Measurements from ENCODE around the gene RGS3. TPM values are rescaled to one million over a fixed set of nuclear protein-coding genes. Genes with fewer than 3 reads are reported as not detected.

Gene RGS3
- total and polyA plus RNA-seq, 2 of the 13 experiments (the other 11 are each of a cell fraction or from before 2014, with no cell fraction given), result 17.1 to 28.8 TPM

DNA sequence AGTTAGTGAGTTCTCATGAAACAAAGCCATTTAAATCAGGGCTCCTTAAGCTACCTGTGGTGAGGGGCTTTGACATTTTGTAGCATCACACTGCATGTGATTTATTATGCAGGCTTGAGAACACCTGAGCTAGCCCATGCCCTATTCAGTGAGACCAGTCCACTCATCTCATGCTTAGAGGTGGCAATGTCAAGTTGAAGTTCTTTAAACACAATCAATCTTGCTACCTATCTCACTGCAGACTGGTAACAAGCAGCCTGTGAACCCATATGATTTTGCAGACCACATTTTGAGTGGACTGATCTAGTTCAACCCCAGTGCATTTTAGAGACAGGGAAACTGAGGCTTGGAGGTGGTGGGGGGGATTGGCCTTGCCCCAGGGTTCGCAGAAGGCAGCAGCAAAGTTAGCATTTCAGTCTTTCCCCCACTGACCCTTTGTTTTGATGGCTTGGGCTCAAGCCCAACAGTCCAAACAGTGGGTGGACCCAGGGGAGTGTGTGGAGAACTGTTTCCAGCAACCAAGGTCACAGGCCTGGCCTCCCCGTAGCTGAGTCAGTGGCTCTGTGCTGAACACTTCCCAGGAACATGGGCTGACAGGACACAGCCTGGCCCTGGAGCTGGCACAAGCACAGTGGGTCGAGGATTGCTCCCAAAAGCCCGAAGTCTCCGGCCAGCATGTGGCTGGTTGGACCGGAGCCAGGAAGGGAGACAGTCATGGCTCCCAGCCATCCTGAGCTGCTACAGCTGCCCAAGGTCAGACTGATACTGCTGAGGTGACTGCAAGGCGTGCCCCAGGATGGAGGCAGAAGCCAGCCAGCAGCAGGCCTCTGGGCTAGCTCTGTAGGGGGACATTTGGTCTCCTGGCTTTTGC lies 95.3 kb downstream of the RGS3 start (continued):
- no peak for TF ChIP-seq ZNF766 (CRISPR knock-in tag; IDR thresholded peaks at IDR 0.05; ENCODE audit: borderline replicate concordance)
- TF ChIP-seq SP1 (IDR thresholded peaks at IDR 0.05), result no peak
- TF ChIP-seq SP1 (CRISPR knock-in tag; IDR thresholded peaks at IDR 0.05), result 0 out of 2 replicates have a peak, but pooled peaks have one; percentile 33
- no peak for TF ChIP-seq ZNF30 (CRISPR knock-in tag; IDR thresholded peaks at IDR 0.05)
- TF ChIP-seq ZBTB38 (CRISPR knock-in tag; IDR thresholded peaks at IDR 0.05), result peak; percentile 25; the same call in 1 of the 2 replicates
- TF ChIP-seq SNAPC2 (CRISPR knock-in tag; IDR thresholded peaks at IDR 0.05), result 0 out of 2 replicates have a peak, but pooled peaks have one; percentile 41
- TF ChIP-seq ZNF235 (CRISPR knock-in tag; IDR thresholded peaks at IDR 0.05; ENCODE audit: borderline replicate concordance), result no peak
- TF ChIP-seq ZBTB7A (CRISPR knock-in tag; IDR thresholded peaks at IDR 0.05), result peak; percentile 59; the same call in 1 of the 2 replicates
- peak; percentile 51; the same call in 1 of the 2 replicates for TF ChIP-seq KDM5B (CRISPR knock-in tag; IDR thresholded peaks at IDR 0.05; ENCODE audit: borderline replicate concordance)
- no peak for TF ChIP-seq ZNF562 (CRISPR knock-in tag; IDR thresholded peaks at IDR 0.05; ENCODE audit: borderline replicate concordance)
- TF ChIP-seq ZBTB42 (CRISPR knock-in tag; IDR thresholded peaks at IDR 0.05), result no peak
- no peak for TF ChIP-seq BRCA1 (CRISPR knock-in tag; IDR thresholded peaks at IDR 0.05)
- no peak for TF ChIP-seq ADNP (CRISPR knock-in tag; IDR thresholded peaks at IDR 0.05)
- no peak for TF ChIP-seq ZNF382 (CRISPR knock-in tag; IDR thresholded peaks at IDR 0.05; ENCODE audit: borderline replicate concordance)
- TF ChIP-seq, protein P1, sequence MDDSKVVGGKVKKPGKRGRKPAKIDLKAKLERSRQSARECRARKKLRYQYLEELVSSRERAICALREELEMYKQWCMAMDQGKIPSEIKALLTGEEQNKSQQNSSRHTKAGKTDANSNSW (CRISPR knock-in tag; IDR thresholded peaks at IDR 0.05; ENCODE audit: borderline replicate concordance), result no peak
- peak; percentile 84; the same call in 1 of the 2 replicates for TF ChIP-seq ZNF572 (CRISPR knock-in tag; IDR thresholded peaks at IDR 0.05)
- 0 out of 2 replicates have a peak, but pooled peaks have one; percentile 37 for TF ChIP-seq CCDC6 (CRISPR knock-in tag; IDR thresholded peaks at IDR 0.05)
- TF ChIP-seq, protein P2, sequence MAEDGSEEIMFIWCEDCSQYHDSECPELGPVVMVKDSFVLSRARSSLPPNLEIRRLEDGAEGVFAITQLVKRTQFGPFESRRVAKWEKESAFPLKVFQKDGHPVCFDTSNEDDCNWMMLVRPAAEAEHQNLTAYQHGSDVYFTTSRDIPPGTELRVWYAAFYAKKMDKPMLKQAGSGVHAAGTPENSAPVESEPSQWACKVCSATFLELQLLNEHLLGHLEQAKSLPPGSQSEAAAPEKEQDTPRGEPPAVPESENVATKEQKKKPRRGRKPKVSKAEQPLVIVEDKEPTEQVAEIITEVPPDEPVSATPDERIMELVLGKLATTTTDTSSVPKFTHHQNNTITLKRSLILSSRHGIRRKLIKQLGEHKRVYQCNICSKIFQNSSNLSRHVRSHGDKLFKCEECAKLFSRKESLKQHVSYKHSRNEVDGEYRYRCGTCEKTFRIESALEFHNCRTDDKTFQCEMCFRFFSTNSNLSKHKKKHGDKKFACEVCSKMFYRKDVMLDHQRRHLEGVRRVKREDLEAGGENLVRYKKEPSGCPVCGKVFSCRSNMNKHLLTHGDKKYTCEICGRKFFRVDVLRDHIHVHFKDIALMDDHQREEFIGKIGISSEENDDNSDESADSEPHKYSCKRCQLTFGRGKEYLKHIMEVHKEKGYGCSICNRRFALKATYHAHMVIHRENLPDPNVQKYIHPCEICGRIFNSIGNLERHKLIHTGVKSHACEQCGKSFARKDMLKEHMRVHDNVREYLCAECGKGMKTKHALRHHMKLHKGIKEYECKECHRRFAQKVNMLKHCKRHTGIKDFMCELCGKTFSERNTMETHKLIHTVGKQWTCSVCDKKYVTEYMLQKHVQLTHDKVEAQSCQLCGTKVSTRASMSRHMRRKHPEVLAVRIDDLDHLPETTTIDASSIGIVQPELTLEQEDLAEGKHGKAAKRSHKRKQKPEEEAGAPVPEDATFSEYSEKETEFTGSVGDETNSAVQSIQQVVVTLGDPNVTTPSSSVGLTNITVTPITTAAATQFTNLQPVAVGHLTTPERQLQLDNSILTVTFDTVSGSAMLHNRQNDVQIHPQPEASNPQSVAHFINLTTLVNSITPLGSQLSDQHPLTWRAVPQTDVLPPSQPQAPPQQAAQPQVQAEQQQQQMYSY (CRISPR knock-in tag; IDR thresholded peaks at IDR 0.05), result no peak
- TF ChIP-seq FOXP1 (IDR thresholded peaks at IDR 0.05), result no peak
- TF ChIP-seq FOXP1 (CRISPR knock-in tag; IDR thresholded peaks at IDR 0.05), result 0 out of 2 replicates have a peak, but pooled peaks have one; percentile 15
- TF ChIP-seq, protein P3, sequence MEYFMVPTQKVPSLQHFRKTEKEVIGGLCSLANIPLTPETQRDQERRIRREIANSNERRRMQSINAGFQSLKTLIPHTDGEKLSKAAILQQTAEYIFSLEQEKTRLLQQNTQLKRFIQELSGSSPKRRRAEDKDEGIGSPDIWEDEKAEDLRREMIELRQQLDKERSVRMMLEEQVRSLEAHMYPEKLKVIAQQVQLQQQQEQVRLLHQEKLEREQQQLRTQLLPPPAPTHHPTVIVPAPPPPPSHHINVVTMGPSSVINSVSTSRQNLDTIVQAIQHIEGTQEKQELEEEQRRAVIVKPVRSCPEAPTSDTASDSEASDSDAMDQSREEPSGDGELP (IDR thresholded peaks at IDR 0.05; ENCODE audit: borderline replicate concordance, low read depth), result no peak
- TF ChIP-seq ZNF337 (CRISPR knock-in tag; IDR thresholded peaks at IDR 0.05; ENCODE audit: borderline replicate concordance, low read depth), result peak; percentile 7; the same call in 1 of the 2 replicates
- TF ChIP-seq ZNF451 (CRISPR knock-in tag; IDR thresholded peaks at IDR 0.05), result peak; percentile 65
- TF ChIP-seq, protein P4, sequence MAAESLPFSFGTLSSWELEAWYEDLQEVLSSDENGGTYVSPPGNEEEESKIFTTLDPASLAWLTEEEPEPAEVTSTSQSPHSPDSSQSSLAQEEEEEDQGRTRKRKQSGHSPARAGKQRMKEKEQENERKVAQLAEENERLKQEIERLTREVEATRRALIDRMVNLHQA (CRISPR knock-in tag; IDR thresholded peaks at IDR 0.05), result no peak
- no peak for TF ChIP-seq SP4 (CRISPR knock-in tag; IDR thresholded peaks at IDR 0.05)
- peak; percentile 57; the same call in 1 of the 2 replicates for TF ChIP-seq MXD4 (CRISPR knock-in tag; IDR thresholded peaks at IDR 0.05)
- peak; percentile 51 for TF ChIP-seq TBL1XR1 (IDR thresholded peaks at IDR 0.05; ENCODE audit: borderline replicate concordance, low read length, partially characterized antibody)
